HEK293 (cell line): ENCODE results near the gene POLR1D.

Source experiments
- KLF16 ChIP-seq: fragments of 450-650 bp; formaldehyde crosslinking; IDR thresholded peaks from 2 replicates; pipeline ENCODE4 v1.5.1; 2017; ENCODE audit warnings: missing biosample characterization, missing genetic modification characterization
- WT1 ChIP-seq: fragments of 450-650 bp; formaldehyde crosslinking; IDR thresholded peaks from 2 replicates; pipeline ENCODE4 v1.5.1; 2016; ENCODE audit warnings: missing biosample characterization, missing genetic modification characterization
- ZNF24 ChIP-seq: fragments of 450-650 bp; formaldehyde crosslinking; IDR thresholded peaks from 2 replicates; pipeline ENCODE4 v1.5.1; 2016; ENCODE audit warnings: missing biosample characterization, missing genetic modification characterization
- ZNF274 ChIP-seq, 2 experiments: fragments of 200-500 bp in 1 of 2; fragments of 450-650 bp in 1 of 2; sonication (Bioruptor generic) in 1 of 2; formaldehyde crosslinking in 1 of 2; IDR thresholded peaks; 2 replicates each; pipeline versions ENCODE4 v1.5.1 to v1.6.1; 2014 to 2016; ENCODE audit warnings: borderline replicate concordance in 1 of 2, inconsistent platforms in 1 of 2, low read length in 1 of 2, missing biosample characterization in 1 of 2, missing genetic modification characterization in 1 of 2
- ZNF677 ChIP-seq: fragments of 450-650 bp; IDR thresholded peaks from 2 replicates; pipeline ENCODE4 v1.5.0; 2018; ENCODE audit warnings: missing biosample characterization, mild to moderate bottlenecking, missing genetic modification characterization, moderate library complexity
- ZNF707 ChIP-seq: fragments of 450-650 bp; formaldehyde crosslinking; IDR thresholded peaks from 2 replicates; pipeline ENCODE4 v1.5.1; 2016; ENCODE audit warnings: missing biosample characterization, missing genetic modification characterization
- TF ChIP-seq, protein P1 (sequence below): fragments of 450-650 bp; formaldehyde crosslinking; IDR thresholded peaks from 2 replicates; pipeline ENCODE4 v1.5.1; 2016; ENCODE audit warnings: missing biosample characterization, missing genetic modification characterization

DNA sequence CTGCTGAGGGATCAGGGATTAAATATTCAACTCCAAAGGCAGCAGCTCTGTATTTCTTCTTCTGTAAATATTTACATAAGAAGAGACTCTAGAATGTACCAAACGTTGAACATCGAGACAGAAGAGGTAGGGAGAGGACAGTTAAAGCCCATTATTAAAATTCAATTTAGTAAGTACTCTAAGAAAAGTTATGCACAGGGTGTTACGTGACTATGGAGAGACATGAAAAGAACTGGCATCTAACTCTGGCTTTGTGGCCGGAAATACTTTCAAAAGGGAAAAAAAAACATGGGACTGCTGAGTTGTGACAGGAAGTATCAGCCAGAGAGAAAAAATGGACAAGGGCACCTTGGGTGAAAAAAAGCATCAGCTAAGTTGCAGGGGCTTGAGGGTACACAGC lies 38.0 kb upstream of the POLR1D start:
- TF ChIP-seq ZNF24 (tag by site-specific recombination): no peak
- TF ChIP-seq ZNF707 (tag by site-specific recombination): no peak
- no peak for TF ChIP-seq KLF16 (tag by site-specific recombination)
- TF ChIP-seq ZNF677 (tag by site-specific recombination): no peak
- TF ChIP-seq, protein P1, sequence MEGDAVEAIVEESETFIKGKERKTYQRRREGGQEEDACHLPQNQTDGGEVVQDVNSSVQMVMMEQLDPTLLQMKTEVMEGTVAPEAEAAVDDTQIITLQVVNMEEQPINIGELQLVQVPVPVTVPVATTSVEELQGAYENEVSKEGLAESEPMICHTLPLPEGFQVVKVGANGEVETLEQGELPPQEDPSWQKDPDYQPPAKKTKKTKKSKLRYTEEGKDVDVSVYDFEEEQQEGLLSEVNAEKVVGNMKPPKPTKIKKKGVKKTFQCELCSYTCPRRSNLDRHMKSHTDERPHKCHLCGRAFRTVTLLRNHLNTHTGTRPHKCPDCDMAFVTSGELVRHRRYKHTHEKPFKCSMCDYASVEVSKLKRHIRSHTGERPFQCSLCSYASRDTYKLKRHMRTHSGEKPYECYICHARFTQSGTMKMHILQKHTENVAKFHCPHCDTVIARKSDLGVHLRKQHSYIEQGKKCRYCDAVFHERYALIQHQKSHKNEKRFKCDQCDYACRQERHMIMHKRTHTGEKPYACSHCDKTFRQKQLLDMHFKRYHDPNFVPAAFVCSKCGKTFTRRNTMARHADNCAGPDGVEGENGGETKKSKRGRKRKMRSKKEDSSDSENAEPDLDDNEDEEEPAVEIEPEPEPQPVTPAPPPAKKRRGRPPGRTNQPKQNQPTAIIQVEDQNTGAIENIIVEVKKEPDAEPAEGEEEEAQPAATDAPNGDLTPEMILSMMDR (tag by site-specific recombination): no peak
- TF ChIP-seq ZNF274 (IDR thresholded peaks at IDR 0.05; ENCODE audit: low read length): no peak
- no peak for TF ChIP-seq ZNF274 (tag by site-specific recombination; IDR thresholded peaks at IDR 0.05; ENCODE audit: borderline replicate concordance)
- no peak for TF ChIP-seq WT1 (tag by site-specific recombination)
